Measurements from ENCODE around the gene UNC5C.
"Not testable (repeated sequence)": the region's sequence is repeated elsewhere in the genome, so short reads cannot be mapped to it uniquely, and the experiment has no call there.

Gene UNC5C

GRCh38 chr4:95212692-95213091, 336.1 kb downstream of the UNC5C start:
- no peak for FAIRE-seq

- no peak for FAIRE-seq
Observed at GRCh38 chr4:95209927-95210326, 338.8 kb downstream of the UNC5C start.

- FAIRE-seq = no peak
Observed at GRCh38 chr4:95204873-95205272, 343.9 kb downstream of the UNC5C start.

GRCh38 chr4:95204267-95204844, 344.4 kb downstream of the UNC5C start:
- FAIRE-seq = no peak

GRCh38 chr4:95198961-95199360, 349.8 kb downstream of the UNC5C start:
- FAIRE-seq = no peak

GRCh38 chr4:95197353-95197752, 351.4 kb downstream of the UNC5C start:
- FAIRE-seq = no peak

- no peak for FAIRE-seq
Observed at GRCh38 chr4:95193391-95194224, 355.2 kb downstream of the UNC5C start.

- FAIRE-seq = no peak
Observed at GRCh38 chr4:95191537-95191936, 357.2 kb downstream of the UNC5C start.

- FAIRE-seq = no peak
Observed at GRCh38 chr4:95190751-95191436, 357.9 kb downstream of the UNC5C start.

- FAIRE-seq = no peak
Observed at GRCh38 chr4:95188701-95189370, 359.9 kb downstream of the UNC5C start.

- no peak for FAIRE-seq
Observed at GRCh38 chr4:95186666-95187065, 362.1 kb downstream of the UNC5C start.

GRCh38 chr4:95183656-95184408, 364.9 kb downstream of the UNC5C start:
- no peak for FAIRE-seq

- no peak for FAIRE-seq
Observed at GRCh38 chr4:95181996-95182306, 366.8 kb downstream of the UNC5C start.

GRCh38 chr4:95181243-95181995, 367.4 kb downstream of the UNC5C start:
- FAIRE-seq = no peak

GRCh38 chr4:95180531-95181242, 368.1 kb downstream of the UNC5C start:
- no peak for FAIRE-seq

GRCh38 chr4:95178938-95179337, 369.8 kb downstream of the UNC5C start:
- no peak for FAIRE-seq

GRCh38 chr4:95171377-95171776, 377.4 kb downstream of the UNC5C start:
- FAIRE-seq = not testable (repeated sequence)

GRCh38 chr4:95170176-95170575, 378.6 kb downstream of the UNC5C start:
- no peak for FAIRE-seq

- no peak for FAIRE-seq
Observed at GRCh38 chr4:95167805-95168204, 381.0 kb downstream of the UNC5C start.

- FAIRE-seq = peak; percentile 97
Observed at GRCh38 chr4:95165926-95166524, 382.7 kb downstream of the UNC5C start.

GRCh38 chr4:95162867-95163266, 385.9 kb downstream of the UNC5C start:
- FAIRE-seq = no peak

All from endometrium (tissue), 2 donors.